Left renal cortex interstitium (tissue), 4 donors: Measurements from ENCODE around the gene ZDHHC22. TPM values are rescaled to one million over a fixed set of nuclear protein-coding genes. Genes with fewer than 3 reads are reported as not detected.

ENCODE experiments used
- DNase-seq, 4 donors: peaks; one replicate each; pipeline ENCODE4 v3.0.0-alpha.2; 2013; ENCODE audit warnings: low read depth in 4 of 4, low spot score in 2 of 4, missing footprints in 1 of 4
- polyA plus RNA-seq, 4 donors: library from polyadenylated mRNA; unstranded; fragments of 120-200 nt; gene quantifications; one replicate each; pipeline ENCODE4 v1.2.1, GENCODE V29; 2013; ENCODE audit not compliant: insufficient read length in 4 of 4

The ZDHHC22 gene
- polyA plus RNA-seq, 4 donors, result 0.45 to 0.86 (median 0.55) TPM

DNA sequence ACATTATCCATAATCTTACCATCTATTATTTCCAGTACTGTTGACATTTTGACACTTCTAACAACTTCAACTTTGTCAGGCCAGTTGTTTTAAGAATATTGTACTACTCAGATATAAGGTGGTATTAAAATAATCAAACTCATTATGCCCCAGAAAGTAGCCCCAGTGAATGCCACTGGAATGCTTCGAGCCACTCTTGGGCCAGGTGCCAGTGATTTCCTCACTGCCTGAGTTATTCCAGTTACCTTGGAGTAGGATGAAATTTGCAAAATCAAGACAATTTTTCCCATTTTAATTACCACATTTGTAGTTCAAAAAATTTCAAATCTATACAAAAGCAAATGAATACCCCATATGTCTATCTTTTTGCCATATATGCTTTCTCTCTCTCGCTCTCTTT lies 34.4 kb downstream of the ZDHHC22 start:
- no peak for DNase-seq

DNA sequence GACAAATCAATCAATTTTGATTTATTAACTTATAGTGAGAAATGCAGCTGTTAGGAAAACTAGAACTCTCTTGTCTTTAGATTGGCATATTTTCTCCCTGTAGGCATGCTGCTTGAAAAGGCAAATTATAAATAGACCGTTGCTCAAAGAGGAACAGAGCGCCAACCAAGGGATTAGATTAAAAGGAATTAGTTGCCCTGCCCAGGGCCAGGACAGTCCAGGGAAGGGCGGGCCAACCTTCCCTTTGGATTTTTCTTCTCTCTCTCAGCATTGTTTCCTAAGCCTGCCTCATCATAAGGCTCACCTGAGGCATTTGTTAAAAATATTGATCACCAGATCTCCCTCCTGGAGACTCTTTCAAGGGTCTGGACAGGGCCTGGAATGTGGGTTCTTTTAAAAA lies 34.9 kb downstream of the ZDHHC22 start:
- DNase-seq, result no peak

DNA sequence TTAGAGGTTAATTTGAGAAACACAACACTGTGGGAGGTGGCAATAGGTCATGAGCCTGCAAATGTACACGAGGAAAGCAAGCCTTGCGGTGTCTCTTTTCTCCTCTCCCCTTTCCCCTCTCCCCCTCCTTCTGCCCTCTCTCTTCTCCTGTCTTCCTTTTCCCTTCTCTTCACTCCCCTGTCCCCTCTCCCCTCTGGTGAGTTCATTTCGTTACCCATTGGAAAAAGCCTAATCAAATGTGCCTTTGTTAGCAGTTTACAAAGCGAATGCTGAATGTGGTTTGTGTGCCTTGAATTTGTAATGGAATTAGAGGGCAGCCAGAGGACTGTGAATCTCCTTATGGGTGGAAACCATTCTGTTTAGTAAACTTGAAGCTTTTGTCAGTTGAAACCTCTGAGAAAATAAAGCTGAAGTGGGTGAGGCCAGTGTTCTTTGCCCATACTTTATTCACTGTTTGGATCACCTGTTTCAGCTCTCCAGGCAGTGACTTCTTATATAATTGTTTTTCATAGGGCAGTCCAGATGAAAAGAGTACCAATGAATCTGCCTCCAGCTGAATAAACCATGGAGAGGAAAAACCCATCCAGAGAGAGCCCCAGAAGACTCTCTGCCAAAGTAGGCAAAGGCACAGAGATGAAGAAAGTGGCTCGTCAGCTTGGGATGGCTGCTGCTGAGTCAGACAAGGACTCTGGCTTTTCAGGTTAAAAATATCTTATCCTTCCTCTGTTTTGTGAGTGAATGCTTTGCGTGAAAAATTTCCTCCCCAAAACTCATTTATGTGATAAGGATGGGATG lies 36.2 kb downstream of the ZDHHC22 start:
- no peak for DNase-seq

DNA sequence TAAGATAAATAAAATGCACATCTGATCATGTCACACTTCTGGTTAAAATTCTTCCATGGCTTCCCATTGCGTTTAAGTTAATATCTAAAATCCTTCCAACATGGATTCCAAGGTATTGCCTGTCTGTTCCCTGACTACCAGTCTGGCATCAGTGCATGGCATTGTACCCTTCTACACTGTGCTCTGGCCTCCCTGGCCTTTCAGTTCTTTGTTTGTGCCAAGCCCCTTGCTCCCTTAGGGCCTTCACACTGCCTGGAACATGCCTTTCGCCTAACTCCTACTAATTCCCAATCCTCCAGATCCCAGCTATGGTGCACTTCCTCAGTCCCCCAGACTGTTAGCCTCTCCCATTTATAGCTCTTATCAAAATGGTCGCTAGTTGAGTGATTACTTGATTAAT lies 37.2 kb downstream of the ZDHHC22 start:
- no peak for DNase-seq

DNA sequence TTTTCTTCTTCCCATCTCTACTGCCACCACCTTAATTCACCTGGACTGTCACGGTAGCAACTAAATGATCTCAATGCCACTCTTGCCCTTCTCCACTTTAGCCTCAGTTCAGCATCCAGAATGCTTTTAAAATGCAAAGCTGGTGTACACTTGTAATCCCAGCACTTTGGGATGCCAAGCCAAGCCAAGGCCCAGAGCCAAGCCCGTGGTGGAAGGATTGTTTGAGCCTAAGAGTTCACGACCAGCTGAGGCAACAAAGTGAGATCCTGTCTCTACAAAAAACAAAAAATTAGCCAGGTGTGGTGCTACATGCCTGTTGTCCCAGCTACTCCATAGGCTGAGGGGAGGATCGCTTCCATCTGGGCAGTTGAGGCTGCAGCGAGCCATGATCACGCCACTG lies 37.6 kb downstream of the ZDHHC22 start:
- DNase-seq, result no peak

DNA sequence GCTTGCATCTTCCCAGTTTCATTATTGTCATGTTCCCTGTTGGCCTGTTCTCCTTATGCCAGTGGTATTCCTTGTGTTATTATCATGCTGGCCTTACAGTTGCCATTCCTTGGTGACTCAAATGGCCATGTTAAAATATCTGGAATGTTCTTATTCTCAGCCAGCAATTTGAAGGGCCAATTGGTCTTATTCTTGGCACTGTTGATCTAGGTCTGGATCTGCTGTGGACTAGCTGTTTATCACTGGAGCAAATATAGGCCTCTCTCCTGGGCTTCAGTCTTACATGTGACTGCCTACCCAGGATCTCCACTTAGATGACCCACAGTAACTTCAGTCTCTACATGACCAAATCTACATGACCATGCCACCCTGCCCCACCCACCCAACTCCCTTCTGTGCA lies 38.1 kb downstream of the ZDHHC22 start:
- DNase-seq, result no peak

DNA sequence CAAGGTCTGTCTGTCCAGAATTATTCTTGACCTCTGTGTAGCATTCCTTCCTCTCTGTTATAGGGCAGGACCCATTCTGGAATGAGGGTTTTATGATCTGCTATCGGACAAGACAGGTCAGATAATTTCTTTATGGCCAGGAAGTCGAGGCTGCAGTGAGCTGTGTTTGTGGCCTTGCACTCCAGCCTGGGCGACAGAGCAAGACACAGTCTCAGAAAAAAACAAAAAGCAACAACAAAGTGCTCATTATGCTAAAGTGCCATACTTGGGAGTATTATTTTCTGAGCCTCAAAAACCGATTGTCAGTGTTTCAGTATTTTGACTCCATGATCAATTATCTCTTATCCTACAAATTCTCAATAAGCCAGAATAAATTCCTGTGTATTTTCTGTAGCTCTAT lies 39.4 kb downstream of the ZDHHC22 start:
- DNase-seq, result no peak

DNA sequence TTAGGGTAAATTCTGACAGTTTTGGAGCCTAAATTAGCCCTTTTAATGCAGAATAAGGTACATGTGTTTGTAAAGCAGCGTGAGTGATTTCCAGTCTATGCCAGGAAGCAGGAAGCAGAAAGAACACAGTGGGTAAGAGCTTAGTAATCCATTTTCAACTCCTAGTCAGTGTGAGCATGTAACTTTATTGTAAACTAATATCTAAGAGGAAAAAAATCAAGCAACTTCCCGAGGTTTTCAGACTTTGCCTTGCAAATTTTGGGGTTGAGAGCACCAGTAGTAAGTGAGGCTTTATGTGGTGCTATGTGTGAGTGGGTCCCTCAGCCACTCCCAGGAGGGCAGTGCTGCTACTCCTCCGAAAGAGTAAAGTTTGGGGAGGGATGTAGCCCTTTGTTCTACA lies 40.6 kb downstream of the ZDHHC22 start:
- DNase-seq, result no peak

DNA sequence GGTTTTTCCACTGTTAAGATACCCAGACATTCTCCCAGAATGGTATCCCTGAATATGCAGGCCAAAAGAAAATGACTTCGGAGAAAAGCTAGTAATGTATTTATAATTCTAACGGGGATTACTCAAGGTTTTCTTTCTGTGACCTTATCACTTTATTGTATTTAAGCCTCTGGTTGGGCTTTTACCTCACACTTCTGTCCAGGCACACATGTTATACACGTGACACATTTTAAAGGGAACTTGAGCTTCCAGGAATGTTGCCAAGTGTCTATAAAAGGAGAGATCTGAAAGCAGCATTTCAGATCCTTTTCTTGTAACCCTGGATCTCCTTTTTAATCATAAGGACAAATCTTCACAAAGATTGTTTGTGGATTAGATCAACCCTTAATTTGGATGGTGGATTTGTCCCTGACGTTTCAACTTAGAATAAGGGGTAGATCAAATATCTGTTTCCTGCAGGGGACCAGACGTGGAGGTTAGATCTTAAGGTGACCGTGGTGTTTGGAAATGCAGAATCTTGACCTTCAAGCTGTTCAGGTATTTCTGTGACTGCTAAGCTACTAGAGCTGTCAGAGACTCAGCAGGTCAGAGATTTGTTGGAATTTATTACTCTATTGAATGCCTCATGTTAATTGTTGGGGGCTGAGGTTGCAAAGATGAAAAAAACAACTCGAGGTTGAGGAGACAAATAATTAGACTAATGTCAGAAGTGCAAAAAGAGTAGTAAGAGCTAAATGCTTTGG lies 42.0 kb downstream of the ZDHHC22 start:
- no peak for DNase-seq

DNA sequence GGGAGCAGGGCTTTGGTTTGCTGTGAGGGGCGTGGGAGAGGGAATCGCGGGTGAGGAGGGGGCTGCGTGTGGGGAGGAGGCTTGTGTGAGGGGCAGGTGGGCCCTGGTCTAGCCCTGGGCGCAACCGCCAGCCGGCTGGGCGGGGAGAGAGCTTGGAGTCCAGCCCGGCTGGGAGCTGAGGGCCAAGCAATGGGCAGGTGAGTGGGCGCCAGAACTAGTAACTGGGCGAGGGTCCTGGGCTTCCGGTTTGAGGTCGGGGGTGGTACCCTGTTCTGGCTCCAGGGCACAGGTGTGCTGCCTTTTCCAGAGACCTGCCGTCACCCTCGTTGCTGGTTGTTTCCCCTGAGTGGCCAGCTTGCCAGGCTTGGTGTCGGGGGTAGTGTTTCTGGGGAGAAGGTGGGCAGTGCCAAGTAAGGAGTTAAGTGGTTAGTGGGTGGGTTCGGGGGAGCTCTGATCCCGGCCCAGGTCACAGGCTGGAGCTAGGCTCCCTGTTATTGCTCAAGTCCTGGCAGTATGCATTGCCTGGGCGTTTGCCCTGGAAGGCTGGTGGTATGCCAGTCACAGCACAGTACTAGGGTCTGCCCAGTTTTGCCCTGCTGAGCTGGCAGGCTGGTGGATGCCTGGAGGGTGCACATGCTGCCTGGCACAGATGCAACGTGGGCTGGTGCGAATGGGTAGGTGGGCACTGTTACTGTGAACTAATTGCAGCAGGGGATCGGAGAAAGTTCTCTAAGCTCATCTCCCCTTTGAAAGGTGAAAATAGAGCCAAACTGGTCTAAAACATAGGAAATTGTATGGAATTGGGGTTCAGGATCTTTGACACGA lies 42.9 kb downstream of the ZDHHC22 start:
- no peak for DNase-seq

DNA sequence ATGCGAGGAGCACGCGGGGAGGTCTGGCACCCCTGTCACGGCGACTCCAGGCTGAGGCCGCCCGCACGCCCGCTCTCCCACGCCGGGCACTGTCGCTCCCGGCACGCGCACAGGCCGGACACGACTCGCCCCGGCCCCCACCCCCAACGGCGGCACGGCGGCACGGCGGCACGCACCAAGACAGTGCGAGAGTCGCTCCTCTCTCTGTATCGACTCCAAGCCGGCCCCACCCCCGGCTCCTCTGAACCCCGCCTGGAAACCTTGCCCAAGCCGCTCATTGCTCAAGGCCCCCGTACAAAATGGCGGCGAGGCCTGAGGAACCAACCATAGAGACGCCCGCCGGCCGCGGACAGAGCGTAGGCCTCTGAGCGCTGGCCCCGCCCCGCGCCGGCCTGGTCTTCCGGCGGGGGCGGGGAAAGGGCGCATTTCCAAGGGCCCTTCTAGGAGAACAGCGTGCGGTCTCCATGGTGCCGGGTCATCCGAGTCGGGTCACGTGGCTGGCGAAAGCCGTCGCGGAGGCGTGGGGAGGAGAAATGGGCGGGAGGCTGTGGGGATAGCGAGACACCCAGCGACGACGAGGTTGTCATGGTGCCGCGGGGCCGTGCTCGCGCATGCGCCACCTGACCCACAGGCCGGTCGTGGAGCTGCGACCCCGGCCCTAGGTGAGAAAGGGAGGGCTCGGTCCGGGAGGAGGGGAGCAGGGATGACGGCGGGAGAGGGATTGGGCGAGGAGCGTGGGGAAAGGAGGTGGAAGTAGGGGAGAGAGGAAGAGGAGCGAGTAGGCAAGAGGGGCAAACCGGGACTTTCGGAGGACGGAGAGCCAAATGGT lies 43.7 kb downstream of the ZDHHC22 start, which contains the start of gene CIPC:
Gene CIPC, plus strand, starts transcription at position 559 of the 829 bp plus-strand sequence. CDS start 7,451 bp downstream, outside the sequence.
- DNase-seq, result peak; percentile 94 to 99 (median 98)

DNA sequence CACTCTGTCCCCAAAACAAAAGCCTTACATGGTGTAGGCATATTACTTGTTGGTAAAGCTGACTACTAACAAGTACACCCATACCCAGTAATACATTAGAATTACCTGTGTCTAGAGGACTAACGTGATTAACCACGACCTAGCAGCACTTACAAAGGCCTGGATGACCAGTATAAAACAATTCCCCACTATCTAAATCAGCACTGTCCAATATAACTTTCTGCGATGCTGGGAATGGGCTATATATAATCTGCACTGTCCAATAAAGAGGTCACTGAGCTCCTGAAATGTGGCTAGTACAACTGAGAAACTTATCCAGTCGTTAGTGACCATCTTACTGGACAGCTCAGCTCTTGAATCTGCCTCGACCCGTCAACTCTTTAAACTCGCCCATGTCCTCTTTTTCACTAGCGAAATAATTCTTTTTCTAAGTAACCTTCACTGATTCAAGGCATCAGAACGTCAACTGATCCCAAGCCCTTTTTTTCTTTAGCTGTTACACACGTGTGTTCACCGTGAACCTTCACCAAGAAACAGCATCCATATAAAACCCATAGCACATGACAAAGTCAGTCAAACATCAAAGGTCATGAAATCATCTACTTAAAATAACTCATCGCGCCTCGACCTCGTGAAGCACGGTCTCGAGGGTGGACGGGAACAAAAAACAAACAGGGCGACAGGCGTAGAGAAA lies 44.4 kb downstream of the ZDHHC22 start:
- no peak for DNase-seq

DNA sequence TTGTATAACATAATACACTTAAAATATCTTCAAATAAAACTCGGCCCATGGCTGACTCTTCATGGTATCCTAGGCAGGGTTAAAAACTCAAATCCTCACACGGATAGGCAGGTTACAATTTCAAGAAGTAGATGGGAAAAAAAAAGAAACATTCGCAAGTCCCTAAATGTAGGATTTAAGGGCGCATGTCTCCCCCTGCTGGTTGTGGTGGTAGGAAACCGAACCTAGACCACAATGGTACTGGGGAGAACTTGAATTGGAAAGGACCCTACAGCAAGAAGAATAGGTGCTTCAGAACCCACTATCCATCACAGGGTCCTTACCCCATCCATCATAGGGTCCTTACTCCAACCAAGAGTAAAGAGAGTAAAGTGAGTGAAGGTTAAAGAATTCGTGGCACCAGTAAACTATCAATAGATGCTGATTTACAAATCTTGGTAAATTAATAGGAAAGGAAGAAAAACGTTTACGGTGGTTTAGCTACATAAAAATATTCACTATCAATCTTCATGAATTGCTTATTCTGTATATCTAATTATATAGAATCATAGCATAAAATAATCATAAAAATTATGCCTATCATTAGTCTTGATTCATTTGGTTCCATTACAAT lies 46.8 kb downstream of the ZDHHC22 start:
- peak in 1 of 4 donors; percentile 78 for DNase-seq

DNA sequence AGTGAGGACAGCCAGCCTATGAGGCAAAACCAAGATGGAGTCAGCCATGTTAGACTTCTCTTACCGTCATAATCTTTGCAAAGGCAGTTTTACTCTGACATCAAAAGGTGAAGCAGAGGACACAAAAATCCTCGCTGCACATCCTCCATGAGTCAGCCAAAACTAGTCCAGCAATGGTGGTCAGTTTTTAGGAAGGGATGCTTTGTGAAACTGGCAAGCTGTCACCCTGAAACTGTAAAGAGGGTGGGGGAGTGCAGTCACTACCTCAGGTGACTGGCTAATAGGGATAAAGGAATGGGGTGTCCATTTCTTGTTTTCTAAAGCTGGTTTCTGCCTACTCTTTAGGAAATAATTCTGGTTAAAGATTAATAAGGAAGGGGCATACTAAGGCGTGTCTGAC lies 48.9 kb downstream of the ZDHHC22 start:
- no peak for DNase-seq

DNA sequence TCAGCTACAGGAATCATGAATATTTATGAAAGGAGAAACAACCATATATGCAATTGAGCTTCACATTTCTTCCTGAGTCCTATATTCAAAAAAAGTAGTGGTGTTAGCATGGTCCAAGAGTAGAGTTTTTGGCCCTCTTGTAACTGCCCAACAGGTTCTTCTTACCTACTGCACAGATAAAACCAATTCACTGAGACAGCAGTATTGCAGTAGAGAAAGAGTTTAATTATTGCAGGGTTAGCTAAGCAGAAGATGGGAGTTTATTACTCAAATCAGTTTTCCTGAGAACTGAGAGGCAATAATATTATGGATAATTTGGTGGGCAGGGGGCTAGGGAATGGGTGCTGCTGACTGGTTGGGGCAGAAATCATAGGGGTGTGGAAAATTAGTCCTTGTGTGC lies 50.1 kb downstream of the ZDHHC22 start:
- DNase-seq, result no peak

DNA sequence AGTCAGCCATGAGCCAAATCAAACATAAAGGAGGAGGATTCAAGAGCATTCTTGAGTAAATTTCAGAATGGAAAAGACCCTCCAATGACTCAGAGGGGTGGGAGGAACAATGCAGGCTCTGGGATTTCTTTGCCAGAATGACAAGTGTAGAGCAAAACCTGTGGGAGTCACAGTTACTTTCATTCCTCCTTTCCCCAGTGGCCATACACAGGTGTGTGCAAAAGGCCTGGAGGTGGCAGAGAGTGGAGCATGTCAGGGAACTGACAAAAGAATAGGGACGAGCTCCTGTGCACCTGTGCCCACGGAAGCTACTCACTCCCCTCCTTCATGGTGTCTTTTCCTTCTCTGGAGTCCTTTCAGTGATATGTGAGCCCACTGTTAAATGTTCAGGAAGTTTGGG lies 52.9 kb downstream of the ZDHHC22 start:
- DNase-seq, result no peak

DNA sequence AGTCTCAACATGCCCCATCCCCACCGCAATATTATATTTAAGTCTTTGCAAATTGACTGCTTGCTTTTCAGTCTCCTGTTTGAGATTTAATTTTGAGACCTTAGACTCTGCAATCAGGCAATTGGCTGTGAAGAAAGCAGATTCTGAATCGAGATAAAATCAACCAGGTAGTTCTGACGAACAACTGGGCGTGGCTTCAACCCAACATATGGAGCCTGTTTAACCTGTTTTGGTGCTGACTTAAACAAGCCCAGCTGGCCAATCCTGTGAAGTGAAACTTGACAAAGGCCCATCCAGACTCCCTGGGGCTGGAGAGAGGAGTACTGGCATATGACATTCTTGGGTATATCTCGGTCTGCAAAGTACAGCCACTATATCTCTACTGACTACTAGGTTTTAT lies 53.4 kb downstream of the ZDHHC22 start:
- DNase-seq, result no peak

DNA sequence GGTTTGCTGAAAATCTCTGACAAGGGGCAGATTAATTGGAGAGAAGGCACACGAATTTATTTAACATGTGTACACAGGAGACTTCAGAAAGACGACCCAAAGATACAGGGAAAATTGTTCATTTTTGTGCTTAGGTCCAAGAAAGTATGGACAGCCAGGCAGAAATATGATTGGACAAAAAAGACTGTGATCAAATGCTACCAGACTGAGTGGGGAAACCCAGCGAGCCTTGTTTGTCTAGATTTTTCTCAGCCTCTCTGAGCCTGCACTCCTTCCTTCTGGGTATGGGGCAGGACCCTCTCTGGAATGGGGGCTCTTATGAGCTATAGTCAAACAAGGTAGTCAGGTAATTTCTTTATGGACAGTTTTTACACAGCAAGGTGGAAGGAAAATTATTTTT lies 54.0 kb downstream of the ZDHHC22 start:
- no peak for DNase-seq

DNA sequence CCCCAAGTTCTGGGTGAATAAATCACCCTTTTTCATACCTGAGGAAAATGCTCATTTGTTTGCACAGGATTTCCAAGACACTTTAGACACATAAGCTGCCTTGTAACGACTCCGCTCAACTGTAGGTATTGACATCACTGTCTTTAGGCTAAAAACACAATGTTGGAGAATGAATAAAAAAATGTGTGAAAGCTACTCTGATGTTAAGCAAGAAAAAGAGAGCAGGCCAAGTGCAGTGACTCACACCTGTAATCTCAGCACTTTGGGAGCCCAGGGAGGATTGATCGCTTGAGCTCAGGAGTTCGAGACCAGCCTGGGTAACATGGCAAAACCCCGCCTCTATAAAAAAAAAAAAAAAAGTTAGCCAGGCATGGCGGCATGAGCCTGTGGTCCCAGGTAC lies 54.6 kb downstream of the ZDHHC22 start:
- DNase-seq, result no peak
